Transverse colon (tissue), 4 donors: ENCODE measurements around the gene NSMF. TPM values are rescaled to one million over a fixed set of nuclear protein-coding genes. Genes with fewer than 3 reads are reported as not detected.
A peak's percentile ranks its signal among the peaks of the same experiment; 100 is the strongest.

Experiments
- DNase-seq: peaks from one replicate; pipeline ENCODE4 v3.0.0-alpha.2; 2019
- H3K27ac ChIP-seq, 4 donors: fragments of 200-600 bp; sonication (generic); 2 replicates each; pipeline ENCODE4 v1.5.1; 2016 to 2018; ENCODE audit warnings: inconsistent platforms in 4 of 4
- H3K27me3 ChIP-seq: fragments of 200-600 bp; sonication (generic); 2 replicates; pipeline ENCODE4 v1.5.1; 2017; ENCODE audit warnings: inconsistent platforms
- H3K36me3 ChIP-seq, 4 donors: fragments of 200-600 bp; sonication (generic); 2 replicates each; pipeline ENCODE4 v1.5.1; 2017 to 2019; ENCODE audit warnings: inconsistent platforms in 4 of 4
- H3K4me1 ChIP-seq, 4 donors: fragments of 200-600 bp; sonication (generic); 2 replicates each; pipeline ENCODE4 v1.5.1; 2017 to 2020; ENCODE audit warnings: inconsistent platforms in 4 of 4
- H3K4me3 ChIP-seq, 4 donors: fragments of 200-600 bp; sonication (generic); 1 replicate in 1 of 4; 2 replicates in 3 of 4; pipeline versions ENCODE4 v1.5.1 to v1.6.1; 2017 to 2019; ENCODE audit warnings: inconsistent platforms in 4 of 4
- H3K9me3 ChIP-seq, 2 donors: fragments of 200-600 bp; sonication (generic); 2 replicates each; pipeline ENCODE4 v1.5.1; 2017 to 2019; ENCODE audit warnings: inconsistent platforms in 2 of 2
- CTCF ChIP-seq, 5 experiments: fragments of 200-600 bp in 3 of 5; fragments of 450-650 bp in 2 of 5; sonication (generic) in 3 of 5; IDR thresholded peaks; 1 replicate in 2 of 5; 2 replicates in 3 of 5; pipeline ENCODE4 v1.5.1; 2016 to 2017; ENCODE audit warnings: antibody characterized with exemption in 5 of 5, inconsistent platforms in 3 of 5, mild to moderate bottlenecking in 2 of 5, moderate library complexity in 1 of 5
- EP300 ChIP-seq: sonication (generic); formaldehyde crosslinking; IDR thresholded peaks from one replicate; pipeline ENCODE4 v1.6.1; 2017; ENCODE audit warnings: antibody characterized with exemption, low read depth
- POLR2A ChIP-seq: fragments of 450-650 bp; IDR thresholded peaks from one replicate; pipeline ENCODE4 v1.6.1; 2016; ENCODE audit warnings: antibody characterized with exemption, mild to moderate bottlenecking, moderate library complexity
- POLR2AphosphoS5 ChIP-seq, 3 donors: sonication (generic); formaldehyde crosslinking; IDR thresholded peaks; one replicate each; pipeline ENCODE4 v1.6.1; 2016; ENCODE audit warnings: antibody characterized with exemption in 3 of 3
- WGBS, 2 donors: methylation state at CpG; one replicate each; pipeline ENCODE4 v1.1.5; 2018; ENCODE audit warnings: low coverage in 1 of 2; 5-methylcytosine and 5-hydroxymethylcytosine counted together
- in situ Hi-C, 4 donors: fragments of 200-750 bp; cut with MboI; loops; one replicate each; pipeline versions ENCODE4 v1.15.0 to v1.15.1; 2017; ENCODE audit warnings: low sequenced_read_pairs in 3 of 4, low pct_ligation_motif_present in 1 of 4, low pct_unique_long_range_greater_than_20kb in 1 of 4
- intact Hi-C: fragments of 100-400 bp; cut with DNase I; formaldehyde crosslinking; loops from one replicate; pipeline ENCODE4 v1.15.1; 2023; ENCODE audit warnings: low total_unique reads
- total RNA-seq, 4 donors: library from RNA; depleted of rRNA; stranded (reverse); fragments of >200 nt; gene quantifications; one replicate each; pipeline ENCODE4 v1.1.0, GENCODE V29; 2016

NSMF gene
- total RNA-seq, 4 donors from 2014 or later, result 44.6 to 130 (median 55.2) TPM

GRCh38 chr9:137422604-137423513 lies 36.3 kb downstream of the NSMF start, which contains the start of the genes EXD3 and NOXA1:
EXD3 (minus strand) TSS chr9:137423162; CDS start chr9:137395357, 27,805 bp downstream.
NOXA1 (plus strand) TSS chr9:137423393; CDS start chr9:137423530, 137 bp downstream.
- 0% methylated on average over 51 of the region's 113 CpGs; no CpG with 5 or more reads in 1 of the 2 donors for WGBS, 2 donors
- H3K9me3 ChIP-seq, result no peaks in the 10 kb centered on the region
- no peaks in the 10 kb centered on the region for H3K36me3 ChIP-seq
- peak within 1 kb of the TSS; percentile 83 to 95 (median 90) for H3K27ac ChIP-seq
- peaks cover 6 to 36% (median 34%) of the 10 kb centered on the region in 4 donors for H3K4me1 ChIP-seq
- peak; percentile 97 for DNase-seq
- peak; percentile 35 to 81 (median 68) for TF ChIP-seq CTCF (IDR thresholded peaks at IDR 0.05)
- TF ChIP-seq POLR2A, result peak; percentile 18
- no peak for TF ChIP-seq EP300
- TF ChIP-seq POLR2AphosphoS5 (IDR thresholded peaks at IDR 0.05), result peak; percentile 35 to 74 (median 70)
- intact Hi-C loops, result no loop called here
- peak within 1 kb of the TSS; percentile 59 to 99 (median 97) for H3K4me3 ChIP-seq
- no peaks in the 10 kb centered on the region for H3K27me3 ChIP-seq
- in situ Hi-C loops, result loop anchor here in 2 of 4 donors (25.0 kb wide), 1 partner anchor 136 kb away; the partner anchor contains the start of gene TOR4A (in 2 of the 2)

GRCh38 chr9:137421838-137422603 lies 37.1 kb downstream of the NSMF start:
- in situ Hi-C loops, result loop anchor here in 2 of 4 donors (25.0 kb wide), 1 partner anchor 135 kb away; the partner anchor contains the start of gene TOR4A (in 2 of the 2)
- H3K9me3 ChIP-seq, result no peaks in the 10 kb centered on the region
- no peak for TF ChIP-seq POLR2A
- TF ChIP-seq POLR2AphosphoS5 (IDR thresholded peaks at IDR 0.05), result no peak
- 2 to 4% methylated on average over 8 to 11 of the region's 11 CpGs for WGBS, 2 donors
- H3K27ac ChIP-seq, result peak overlapping the region; percentile 75 to 95 (median 90)
- intact Hi-C loops, result no loop called here
- H3K27me3 ChIP-seq, result no peaks in the 10 kb centered on the region
- H3K4me3 ChIP-seq, result peak overlapping the region; percentile 56 to 99 (median 97)
- DNase-seq, result no peak
- peaks cover 6 to 41% (median 34%) of the 10 kb centered on the region in 4 donors for H3K4me1 ChIP-seq
- no peaks in the 10 kb centered on the region for H3K36me3 ChIP-seq

- H3K4me1 ChIP-seq, result peaks cover 10 to 46% (median 35%) of the 10 kb centered on the region in 4 donors
Measured at GRCh38 chr9:137417161-137418021, 41.7 kb downstream of the NSMF start.

More at GRCh38 chr9:137417161-137418021, 41.7 kb downstream of the NSMF start:
- DNase-seq, result no peak
- intact Hi-C loops, result no loop called here
- Histone ChIP-seq H3K9me3 (no peaks in the 10 kb centered on the region), H3K27ac (no peak overlapping the region), H3K36me3 (no peaks in the 10 kb centered on the region), H3K4me3 (peak overlapping the region in 2 of 4 donors; percentile 18 to 29), H3K27me3 (no peaks in the 10 kb centered on the region)
- in situ Hi-C loops, result loop anchor here in 2 of 4 donors (25.0 kb wide), 1 partner anchor 130 kb away; the partner anchor contains the start of gene TOR4A (in 2 of the 2)
- 88 to 94% methylated on average over 13 to 99 of the region's 99 CpGs for WGBS, 2 donors
- TF ChIP-seq POLR2AphosphoS5 (IDR thresholded peaks at IDR 0.05) (no peak), CTCF (IDR thresholded peaks at IDR 0.05) (no peak), POLR2A (no peak), EP300 (no peak)
